Smooth muscle cell of trachea (primary cell): ENCODE results near the gene EPPIN. TPM values are rescaled to one million over a fixed set of nuclear protein-coding genes. Genes with fewer than 3 reads are reported as not detected.

Source experiments
- total RNA-seq: library from RNA; depleted of rRNA; stranded (reverse); fragments of >200 nt; gene quantifications from 2 replicates; pipeline ENCODE4 v1.2.1, GENCODE V29; 2014

The EPPIN gene
- total RNA-seq, result not detected in 2 replicates

GRCh38 chr20:45547206-45547770 is at the start of gene EPPIN:
Gene EPPIN, minus strand, starts transcription at chr20:45547401. Its CDS starts 44 bp downstream, at chr20:45547357.

GRCh38 chr20:45579184-45579583 is 32.0 kb upstream of the EPPIN start, which contains the start of gene WFDC8:
Gene WFDC8, minus strand, starts transcription at chr20:45579284. Its CDS starts 37 bp downstream, at chr20:45579247.

GRCh38 chr20:45539382-45539781 is 7.8 kb downstream of the EPPIN start, which contains the start of gene WFDC6:
Gene WFDC6, minus strand, starts transcription at chr20:45539482. Its CDS starts 75 bp downstream, at chr20:45539407.

GRCh38 chr20:45515147-45515913 is 31.9 kb downstream of the EPPIN start, which contains the start of gene SPINT3:
Gene SPINT3, minus strand, starts transcription at chr20:45515622. Its CDS starts 14 bp downstream, at chr20:45515608.

Other genes with a start within 250 kb of the EPPIN start
- gene RBPJL, start 240.6 kb downstream of the EPPIN start, total RNA-seq, result not detected in 2 replicates
- 0.33 TPM in 1 of 2 replicates, not detected in the other for gene MATN4, start 239.1 kb downstream of the EPPIN start, total RNA-seq
- 113 and 219 TPM in 2 replicates for gene SDC4, start 199.0 kb downstream of the EPPIN start, total RNA-seq
- gene SYS1, start 184.2 kb downstream of the EPPIN start, total RNA-seq, result 22.5 and 28.9 TPM in 2 replicates
- gene TP53TG5, start 169.1 kb downstream of the EPPIN start, total RNA-seq, result 0.50 TPM in 1 of 2 replicates, not detected in the other
- 2.6 and 3.9 TPM in 2 replicates for gene DBNDD2, start 139.1 kb downstream of the EPPIN start, total RNA-seq
- 26.5 and 56.1 TPM in 2 replicates for gene PIGT, start 131.3 kb downstream of the EPPIN start, total RNA-seq
- not detected in 2 replicates for gene WFDC2, start 77.6 kb downstream of the EPPIN start, total RNA-seq
- gene SPINT3, start 31.8 kb downstream of the EPPIN start, total RNA-seq, result not detected in 2 replicates
- gene WFDC6, start 7.9 kb downstream of the EPPIN start, total RNA-seq, result not detected in 2 replicates
- gene WFDC8, start 31.9 kb upstream of the EPPIN start, total RNA-seq, result not detected in 2 replicates
- gene WFDC10A, start 82.3 kb upstream of the EPPIN start, total RNA-seq, result not detected in 2 replicates
- gene WFDC9, start 83.9 kb upstream of the EPPIN start, total RNA-seq, result not detected in 2 replicates
- gene WFDC11, start 122.8 kb upstream of the EPPIN start, total RNA-seq, result not detected in 2 replicates
- not detected in 2 replicates for gene WFDC13, start 154.6 kb upstream of the EPPIN start, total RNA-seq
- not detected in 2 replicates for gene WFDC10B, start 157.6 kb upstream of the EPPIN start, total RNA-seq
- gene SPINT4, start 174.9 kb upstream of the EPPIN start, total RNA-seq, result not detected in 2 replicates
- gene WFDC3, start 244.5 kb upstream of the EPPIN start, total RNA-seq, result 0.33 and 0.58 TPM in 2 replicates
- gene DNTTIP1, start 244.6 kb upstream of the EPPIN start, total RNA-seq, result 10.6 and 17.5 TPM in 2 replicates